ENCODE results near the gene C3.

The C3 gene

GRCh38 chr19:6731822-6732221 lies 11.4 kb upstream of the C3 start:
- DNase-seq (ENCODE audit: extremely low read depth in 1 of 2, low read depth in 1 of 2): no peak

GRCh38 chr19:6730941-6731670 lies 10.7 kb upstream of the C3 start:
- no peak for DNase-seq (ENCODE audit: extremely low read depth in 1 of 2, low read depth in 1 of 2)

- no peak for DNase-seq (ENCODE audit: extremely low read depth in 1 of 2, low read depth in 1 of 2)
These were observed 9.8 kb upstream of the C3 start for GRCh38 chr19:6730153-6730804.

DNA sequence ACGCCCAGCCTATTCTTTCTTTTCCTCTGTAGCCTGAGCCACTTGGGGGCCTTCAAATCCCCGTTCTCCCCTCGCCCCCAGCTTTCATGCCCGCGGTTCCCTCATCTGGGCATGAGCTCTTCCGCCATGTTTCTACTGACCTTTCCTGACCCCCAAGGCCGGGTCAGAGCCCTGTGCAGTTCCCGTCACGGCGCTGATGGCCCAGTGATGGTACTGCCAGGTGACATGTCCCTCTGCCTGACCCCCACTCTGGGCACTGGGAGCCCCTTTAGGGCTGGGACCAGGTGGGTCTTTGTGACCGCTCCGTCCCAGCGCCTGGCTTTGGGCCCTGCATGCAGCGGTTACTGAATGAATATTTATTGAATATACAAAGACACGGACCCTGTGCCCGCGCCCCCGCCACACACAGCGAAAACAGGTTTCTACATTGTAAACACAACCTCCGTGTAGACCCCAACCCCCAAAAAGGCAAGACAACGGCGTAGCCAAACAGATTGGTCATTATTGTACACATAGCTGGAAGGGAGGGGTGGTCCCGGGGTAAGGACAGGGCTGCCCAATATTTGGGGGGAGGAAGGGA lies 9.2 kb upstream of the C3 start:
- DNase-seq (ENCODE audit: extremely low read depth in 1 of 2, low read depth in 1 of 2): no peak

GRCh38 chr19:6728346-6728745 lies 7.9 kb upstream of the C3 start:
- no peak for DNase-seq (ENCODE audit: extremely low read depth in 1 of 2, low read depth in 1 of 2)

- no peak for DNase-seq (ENCODE audit: extremely low read depth in 1 of 2, low read depth in 1 of 2)
These were observed 5.2 kb upstream of the C3 start for GRCh38 chr19:6725513-6726231.

DNA sequence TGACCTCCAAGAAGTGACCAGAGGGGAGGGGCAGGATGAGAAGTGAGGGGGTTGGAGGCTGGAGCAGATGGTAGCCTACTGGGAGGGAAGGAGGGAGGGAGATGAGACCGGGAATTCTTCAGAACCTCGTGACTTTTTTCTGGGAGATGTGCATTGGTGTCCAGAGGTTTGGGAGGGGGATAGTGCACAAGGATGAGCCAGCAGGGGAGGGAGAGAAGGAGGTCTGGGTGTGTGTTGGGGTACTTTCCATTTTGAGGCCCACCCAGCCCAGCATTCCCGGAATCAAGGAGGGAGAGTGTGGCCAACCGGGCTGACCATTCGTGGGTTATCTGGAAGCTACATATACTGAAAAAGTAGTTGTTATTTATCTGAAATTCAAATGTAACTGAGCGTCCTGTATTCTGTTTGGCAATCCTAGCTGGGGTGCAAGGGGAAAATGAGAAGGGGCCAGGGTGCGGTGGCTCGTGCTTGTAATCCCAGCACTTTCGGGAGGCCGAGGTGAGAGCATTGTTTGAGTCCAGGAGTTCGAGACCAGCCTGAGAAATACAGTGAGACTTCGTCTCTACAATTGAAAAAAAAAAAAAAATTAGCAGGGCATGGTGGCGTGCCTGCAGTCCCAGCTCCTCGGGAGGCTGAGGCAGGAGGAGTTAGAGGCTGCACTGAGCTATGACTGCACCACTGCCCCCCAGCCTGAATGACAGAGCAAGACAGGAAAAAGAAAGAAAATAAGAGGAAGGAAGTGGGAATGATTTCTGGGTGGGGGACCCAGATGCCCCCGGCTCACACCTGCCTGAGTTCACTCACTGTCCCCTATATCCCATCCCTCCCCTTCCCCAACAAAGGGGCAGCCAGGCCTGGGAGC lies 4.4 kb upstream of the C3 start:
- DNase-seq (ENCODE audit: extremely low read depth in 1 of 2, low read depth in 1 of 2): no peak

DNA sequence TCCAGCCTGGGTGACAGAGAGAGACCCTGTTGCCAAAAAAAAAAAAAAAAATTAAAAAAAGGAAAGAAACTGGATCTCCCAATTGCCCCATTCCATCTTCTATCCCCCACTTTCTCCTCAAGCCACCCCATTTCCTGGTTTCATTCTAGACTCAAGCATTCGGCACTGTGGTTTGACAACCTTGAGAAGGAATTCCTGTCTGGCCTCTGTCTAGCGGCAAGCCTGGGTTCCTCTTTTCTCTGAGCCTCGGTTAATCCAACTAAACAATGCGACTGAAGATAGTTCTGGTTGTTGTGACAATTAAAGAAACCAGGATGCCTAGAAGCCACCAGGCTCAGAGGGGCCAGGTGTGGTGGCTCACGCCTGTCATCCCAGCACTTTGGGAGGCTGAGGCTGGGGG lies 3.3 kb upstream of the C3 start:
- DNase-seq (ENCODE audit: extremely low read depth in 1 of 2, low read depth in 1 of 2): no peak

- no peak for DNase-seq (ENCODE audit: extremely low read depth in 1 of 2, low read depth in 1 of 2)
These were observed 2.7 kb upstream of the C3 start for GRCh38 chr19:6723108-6723618.

DNA sequence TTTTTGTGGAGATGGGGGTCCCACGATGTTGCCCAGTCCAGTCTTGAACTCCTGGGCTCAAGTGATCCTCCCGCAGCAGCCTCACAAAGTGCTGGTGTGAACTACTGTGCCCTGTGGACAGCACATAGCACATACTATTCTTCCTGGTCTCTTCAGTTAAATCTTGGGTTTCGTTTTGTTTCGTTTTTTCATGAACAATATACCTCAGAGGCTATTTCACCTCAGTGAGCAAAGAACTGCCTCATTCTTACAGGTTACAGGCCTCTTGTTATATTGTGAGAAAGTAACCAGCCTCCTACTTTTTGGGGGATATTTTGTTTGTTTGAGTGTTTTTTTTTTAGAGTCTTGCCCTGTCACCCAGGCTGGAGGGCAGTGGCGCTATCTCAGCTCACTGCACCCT lies 1.3 kb upstream of the C3 start:
- no peak for DNase-seq (ENCODE audit: extremely low read depth in 1 of 2, low read depth in 1 of 2)

DNA sequence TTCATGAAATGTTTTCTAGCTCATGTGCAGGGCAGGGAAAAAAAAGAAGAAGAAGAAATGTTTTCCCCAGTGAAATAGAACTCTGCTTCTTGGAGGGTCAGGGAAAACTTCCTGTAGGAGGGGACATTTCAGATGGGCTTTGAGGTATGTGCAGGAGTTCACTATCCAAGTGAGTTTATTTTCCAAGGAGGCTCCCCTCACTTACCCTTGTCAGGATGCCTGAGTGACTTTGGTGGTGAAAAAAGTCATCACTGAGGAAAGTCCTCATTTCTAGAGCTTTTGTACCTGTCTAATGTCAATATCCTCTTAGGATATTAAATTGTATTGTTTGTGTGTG lies 656 bp upstream of the C3 start:
- DNase-seq (ENCODE audit: extremely low read depth in 1 of 2, low read depth in 1 of 2): no peak

- DNase-seq (ENCODE audit: extremely low read depth in 1 of 2, low read depth in 1 of 2): no peak
These were observed 470 bp downstream of the C3 start for GRCh38 chr19:6719992-6720368.

DNA sequence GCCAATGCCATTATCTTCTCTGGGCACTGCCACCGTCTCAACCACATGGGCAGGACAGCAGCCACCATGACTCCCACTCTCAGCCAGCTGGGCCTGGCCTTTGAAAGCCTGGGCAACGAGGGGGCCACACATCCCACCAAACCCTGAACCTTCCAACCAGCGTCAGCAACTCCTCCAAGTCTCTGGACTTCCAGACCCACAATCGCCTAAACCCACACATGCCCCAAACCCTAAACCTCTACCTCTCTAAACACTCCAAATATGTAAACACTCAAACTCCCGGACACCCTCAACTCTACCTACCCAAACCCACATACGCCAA lies 949 bp downstream of the C3 start:
- no peak for DNase-seq (ENCODE audit: extremely low read depth in 1 of 2, low read depth in 1 of 2)

GRCh38 chr19:6718741-6719539 lies 1.5 kb downstream of the C3 start:
- no peak for DNase-seq (ENCODE audit: extremely low read depth in 1 of 2, low read depth in 1 of 2)

GRCh38 chr19:6718111-6718740 lies 2.2 kb downstream of the C3 start:
- DNase-seq (ENCODE audit: extremely low read depth in 1 of 2, low read depth in 1 of 2): no peak

GRCh38 chr19:6717441-6717971 lies 2.9 kb downstream of the C3 start:
- no peak for DNase-seq (ENCODE audit: extremely low read depth in 1 of 2, low read depth in 1 of 2)

DNA sequence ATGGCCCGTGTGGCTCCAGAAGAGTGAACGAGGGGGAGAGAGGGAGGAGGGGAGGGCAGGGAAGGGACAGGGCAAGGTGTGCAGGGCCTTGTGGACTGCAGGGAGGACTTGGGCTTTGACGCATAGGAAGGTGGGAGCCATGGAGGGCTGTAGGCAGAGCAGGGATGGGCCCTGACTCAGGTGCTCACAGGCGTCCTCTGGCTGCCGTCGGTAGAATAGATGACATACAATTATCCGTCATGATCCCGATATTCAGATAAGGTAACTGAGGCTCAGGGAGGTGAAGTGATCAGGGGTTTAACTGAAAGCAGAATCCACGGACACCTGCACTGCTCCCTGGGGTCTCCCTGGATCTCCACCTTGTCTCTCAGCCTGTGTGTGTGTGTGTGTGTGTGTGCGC lies 3.4 kb downstream of the C3 start:
- no peak for DNase-seq (ENCODE audit: extremely low read depth in 1 of 2, low read depth in 1 of 2)

DNA sequence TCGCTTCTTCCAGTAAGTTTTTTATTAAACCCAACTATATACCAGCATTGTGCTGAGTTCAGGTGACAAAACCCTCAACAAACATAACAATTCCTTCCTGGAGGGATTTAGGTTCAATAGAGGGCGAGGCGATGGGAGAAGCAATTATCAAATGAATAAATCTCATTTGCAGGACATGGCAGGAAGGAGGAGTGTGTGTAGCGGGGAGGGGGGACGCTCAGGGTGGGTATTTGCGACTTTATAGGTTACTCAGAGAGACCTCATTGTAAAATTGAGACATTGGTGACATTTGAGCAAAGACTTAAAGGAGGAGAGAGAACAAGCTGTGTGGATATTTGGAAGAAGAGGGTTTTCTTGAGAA lies 3.9 kb downstream of the C3 start:
- DNase-seq (ENCODE audit: extremely low read depth in 1 of 2, low read depth in 1 of 2): no peak

- DNase-seq (ENCODE audit: extremely low read depth in 1 of 2, low read depth in 1 of 2): no peak
These were observed 5.5 kb downstream of the C3 start for GRCh38 chr19:6714749-6715555.
